GM19395 (cell line): ENCODE data around the gene CYLD.

Source experiments
- ATAC-seq: cut with Tn5 transposase; IDR thresholded peaks from one replicate; pipeline ENCODE4 v1.9.1; 2021; ENCODE audit warnings: mild to moderate bottlenecking, moderate library complexity; ENCODE audit not compliant: unreplicated experiment

Gene CYLD

GRCh38 chr16:50814541-50814940 lies 72.7 kb downstream of the CYLD start:
- ATAC-seq = no peak

GRCh38 chr16:50815382-50815781 lies 73.5 kb downstream of the CYLD start:
- no peak for ATAC-seq

- no peak for ATAC-seq
Observed at GRCh38 chr16:50816901-50817555, 75.1 kb downstream of the CYLD start.

GRCh38 chr16:50818380-50818779 lies 76.5 kb downstream of the CYLD start:
- no peak for ATAC-seq

- no peak for ATAC-seq
Observed at GRCh38 chr16:50819706-50820105, 77.8 kb downstream of the CYLD start.

GRCh38 chr16:50820225-50820624 lies 78.3 kb downstream of the CYLD start:
- no peak for ATAC-seq

GRCh38 chr16:50821586-50821985 lies 79.7 kb downstream of the CYLD start:
- no peak for ATAC-seq

- ATAC-seq = no peak
Observed at GRCh38 chr16:50822671-50823070, 80.8 kb downstream of the CYLD start.

GRCh38 chr16:50826797-50827316 lies 85.0 kb downstream of the CYLD start:
- ATAC-seq = no peak

- no peak for ATAC-seq
Observed at GRCh38 chr16:50828164-50828702, 86.3 kb downstream of the CYLD start.

- ATAC-seq = no peak
Observed at GRCh38 chr16:50830698-50831097, 88.8 kb downstream of the CYLD start.

GRCh38 chr16:50831751-50832150 lies 89.9 kb downstream of the CYLD start:
- no peak for ATAC-seq

GRCh38 chr16:50833929-50834328 lies 92.0 kb downstream of the CYLD start:
- no peak for ATAC-seq

- ATAC-seq = no peak
Observed at GRCh38 chr16:50834701-50835100, 92.8 kb downstream of the CYLD start.

- no peak for ATAC-seq
Observed at GRCh38 chr16:50835358-50836060, 93.6 kb downstream of the CYLD start.

- ATAC-seq = no peak
Observed at GRCh38 chr16:50836121-50836621, 94.3 kb downstream of the CYLD start.

- no peak for ATAC-seq
Observed at GRCh38 chr16:50837324-50837723, 95.4 kb downstream of the CYLD start.

- ATAC-seq = no peak
Observed at GRCh38 chr16:50838165-50838564, 96.3 kb downstream of the CYLD start.

- ATAC-seq = no peak
Observed at GRCh38 chr16:50838885-50839284, 97.0 kb downstream of the CYLD start.

- no peak for ATAC-seq
Observed at GRCh38 chr16:50839356-50839755, 97.5 kb downstream of the CYLD start.

GRCh38 chr16:50839920-50840729 lies 98.2 kb downstream of the CYLD start:
- ATAC-seq = no peak
